Neural progenitor cell (in vitro differentiated cells): ENCODE results near the gene SV2B.

Experiments used
- CTCF ChIP-seq: fragments of 200-600 bp; sonication (generic); IDR thresholded peaks from 2 replicates; pipeline ENCODE4 v1.5.1; 2017; ENCODE audit warnings: antibody characterized with exemption, mild to moderate bottlenecking
- EZH2 ChIP-seq: fragments of 200-600 bp; sonication (generic); IDR thresholded peaks from 2 replicates; pipeline ENCODE4 v1.6.1; 2017; ENCODE audit warnings: antibody characterized with exemption, mild to moderate bottlenecking, moderate library complexity

- no peak for TF ChIP-seq CTCF
- TF ChIP-seq EZH2 = no peak
Measured at GRCh38 chr15:91186904-91187656, 87.0 kb downstream of the SV2B start.
